H1 (cell line): Measurements from ENCODE around the gene SLC1A7. TPM values are rescaled to one million over a fixed set of nuclear protein-coding genes. Genes with fewer than 3 reads are reported as not detected.

Experiments
- CTCF ChIA-PET: fragments of 300-600 bp; sonication (Branson Sonifier 250); formaldehyde crosslinking; loops from one replicate; lab custom pipeline; 2021; ENCODE audit not compliant: partially characterized antibody; lab: Charles Lee
- POLR2A ChIA-PET: fragments of 300-600 bp; sonication (Branson Sonifier 250); formaldehyde crosslinking; loops from one replicate; lab custom pipeline; 2021; ENCODE audit warnings: inconsistent platforms; ENCODE audit not compliant: partially characterized antibody; lab: Charles Lee
- DNase-seq, 2 experiments: peaks; one replicate each; pipeline versions ENCODE4 v3.0.0 to v3.0.0-alpha.2; 2010 to 2022; ENCODE audit warnings: low spot score in 2 of 2, low read depth in 1 of 2, mixed read lengths in 1 of 2
- FAIRE-seq: peaks from 2 replicates; lab custom pipeline; 2011; peaks lifted over from hg19 to GRCh38; lab: Jason Lieb, UNC
- H2AFZ ChIP-seq: 2 replicates; pipeline ENCODE4 v1.8.1; 2012; ENCODE audit warnings: low read length, inconsistent platforms
- H2AK5ac ChIP-seq: 2 replicates; pipeline ENCODE4 v1.6.1; 2013; ENCODE audit warnings: low read depth, low read length
- H2BK120ac ChIP-seq: replicated peaks from 2 replicates; pipeline ENCODE3; 2013; ENCODE audit warnings: low read depth, low read length, inconsistent platforms
- H2BK12ac ChIP-seq: 2 replicates; pipeline ENCODE4 v1.6.1; 2013; ENCODE audit warnings: low read depth, low read length
- H2BK15ac ChIP-seq: 2 replicates; pipeline ENCODE4 v1.6.1; 2013; ENCODE audit warnings: low read length
- H2BK20ac ChIP-seq: 2 replicates; pipeline ENCODE4 v1.6.1; 2013; ENCODE audit warnings: low read length
- H2BK5ac ChIP-seq: 2 replicates; pipeline ENCODE4 v1.6.1; 2013; ENCODE audit warnings: low read depth, low read length
- H3K14ac ChIP-seq: 2 replicates; pipeline ENCODE4 v1.6.1; 2013; ENCODE audit warnings: inconsistent platforms; ENCODE audit not compliant: insufficient read length
- H3K18ac ChIP-seq: 2 replicates; pipeline ENCODE4 v1.6.1; 2013; ENCODE audit warnings: low read length; ENCODE audit errors: extremely low read depth
- H3K23ac ChIP-seq: 2 replicates; pipeline ENCODE4 v1.6.1; 2013; ENCODE audit warnings: inconsistent platforms; ENCODE audit not compliant: insufficient read length
- H3K23me2 ChIP-seq: 2 replicates; pipeline ENCODE4 v1.6.1; 2013; ENCODE audit warnings: low read depth, low read length
- H3K27ac ChIP-seq: 2 replicates; pipeline ENCODE4 v1.6.1; 2011; ENCODE audit warnings: low read depth, low read length, inconsistent platforms
- H3K27me3 ChIP-seq, 4 experiments: replicated peaks in 1 of 4; 1 replicate in 1 of 4; 2 replicates in 3 of 4; pipeline versions ENCODE4 v1.6.1 to v1.8.1; 2011 to 2013; ENCODE audit warnings: low read length in 3 of 4, mild to moderate bottlenecking in 3 of 4, inconsistent platforms in 2 of 4, mixed read lengths in 2 of 4, moderate library complexity in 1 of 4; ENCODE audit not compliant: control insufficient read depth in 3 of 4, insufficient read depth in 3 of 4; ENCODE audit errors: extremely low read depth in 1 of 4
- H3K36me3 ChIP-seq, 4 experiments: 2 replicates each; pipeline versions ENCODE4 v1.6.1 to v1.8.1; 2011 to 2013; ENCODE audit warnings: mild to moderate bottlenecking in 4 of 4, low read length in 3 of 4, moderate library complexity in 2 of 4, control low read depth in 1 of 4, inconsistent platforms in 1 of 4; ENCODE audit not compliant: insufficient read depth in 4 of 4, control insufficient read depth in 2 of 4
- H3K4ac ChIP-seq: replicated peaks from 2 replicates; pipeline ENCODE3; 2013; ENCODE audit warnings: low read length, low read depth, mixed read lengths, inconsistent platforms; ENCODE audit not compliant: insufficient read length
- H3K4me1 ChIP-seq, 4 experiments: replicated peaks in 1 of 4; 1 replicate in 1 of 4; 2 replicates in 3 of 4; pipeline versions ENCODE4 v1.6.1 to v1.8.1; 2011 to 2013; ENCODE audit warnings: low read length in 3 of 4, inconsistent platforms in 2 of 4, mixed read lengths in 1 of 4; ENCODE audit not compliant: insufficient read depth in 4 of 4, control insufficient read depth in 3 of 4
- H3K4me2 ChIP-seq, 2 experiments: 2 replicates each; pipeline versions ENCODE4 v1.6.1 to v1.8.1; 2011 to 2013; ENCODE audit warnings: low read depth in 2 of 2, low read length in 2 of 2, control low read depth in 1 of 2, inconsistent platforms in 1 of 2, mild to moderate bottlenecking in 1 of 2; ENCODE audit not compliant: insufficient read depth in 1 of 2
- H3K4me3 ChIP-seq, 4 experiments: fragments of 200-600, 300-600 bp in 1 of 4; sonication (generic), shearing (Covaris generic), sonication (Bioruptor Twin) in 1 of 4; 2 replicates each; pipeline versions ENCODE4 v1.5.1 to v1.8.1; 2011 to 2016; ENCODE audit warnings: low read length in 4 of 4, low read depth in 3 of 4, control low read depth in 2 of 4, inconsistent platforms in 2 of 4, mild to moderate bottlenecking in 2 of 4, mixed read lengths in 1 of 4, moderate library complexity in 1 of 4; ENCODE audit not compliant: insufficient read depth in 2 of 4; ENCODE audit errors: extremely low read depth in 1 of 4
- H3K56ac ChIP-seq: replicated peaks from 2 replicates; pipeline ENCODE3; 2013; ENCODE audit warnings: low read depth, mild to moderate bottlenecking, mixed read lengths, low read length, inconsistent platforms; ENCODE audit not compliant: insufficient read length
- H3K79me1 ChIP-seq: 2 replicates; pipeline ENCODE4 v1.6.1; 2013; ENCODE audit warnings: low read depth, low read length, control low read depth
- H3K79me2 ChIP-seq, 2 experiments: 2 replicates each; pipeline versions ENCODE4 v1.6.1 to v1.8.1; 2012 to 2013; ENCODE audit warnings: low read length in 2 of 2, mild to moderate bottlenecking in 2 of 2, inconsistent platforms in 1 of 2; ENCODE audit not compliant: insufficient read depth in 2 of 2, control insufficient read depth in 1 of 2
- H3K9ac ChIP-seq, 4 experiments: replicated peaks in 1 of 4; 1 replicate in 1 of 4; 2 replicates in 3 of 4; pipeline versions ENCODE4 v1.6.1 to v1.8.1; 2011 to 2013; ENCODE audit warnings: low read depth in 3 of 4, low read length in 3 of 4, control low read depth in 2 of 4, mild to moderate bottlenecking in 2 of 4, moderate library complexity in 2 of 4, inconsistent platforms in 1 of 4; ENCODE audit errors: extremely low read depth in 1 of 4
- H3K9me3 ChIP-seq, 2 experiments: 2 replicates each; pipeline versions ENCODE4 v1.6.1 to v1.8.1; 2012 to 2013; ENCODE audit warnings: mild to moderate bottlenecking in 2 of 2, moderate library complexity in 2 of 2, control low read depth in 1 of 2, inconsistent platforms in 1 of 2, low read depth in 1 of 2, low read length in 1 of 2, mixed read lengths in 1 of 2; ENCODE audit not compliant: insufficient read depth in 2 of 2
- H4K20me1 ChIP-seq, 2 experiments: replicated peaks in 1 of 2; 2 replicates each; pipeline versions ENCODE3 to v1.8.1; 2011 to 2013; ENCODE audit warnings: inconsistent platforms in 2 of 2, low read length in 2 of 2, mild to moderate bottlenecking in 1 of 2; ENCODE audit not compliant: insufficient read depth in 2 of 2, control insufficient read depth in 1 of 2
- H4K5ac ChIP-seq: 2 replicates; pipeline ENCODE4 v1.6.1; 2013; ENCODE audit warnings: low read length, low read depth, mixed read lengths, inconsistent platforms; ENCODE audit not compliant: insufficient read length
- H4K8ac ChIP-seq: 2 replicates; pipeline ENCODE4 v1.8.0; 2013; ENCODE audit warnings: mild to moderate bottlenecking, moderate library complexity, low read length, inconsistent platforms; ENCODE audit not compliant: insufficient read depth; ENCODE audit errors: extremely low read depth
- H4K91ac ChIP-seq: replicated peaks from 2 replicates; pipeline ENCODE3; 2013; ENCODE audit warnings: low read length, mixed read lengths, inconsistent platforms; ENCODE audit not compliant: insufficient read length
- ATF2 ChIP-seq: IDR thresholded peaks from 2 replicates; pipeline ENCODE4 v1.6.1; 2012; ENCODE audit warnings: low read length, inconsistent platforms
- GTF2F1 ChIP-seq: IDR thresholded peaks from 2 replicates; pipeline ENCODE4 v1.6.1; 2012; ENCODE audit warnings: low read depth, low read length, improper control_type of control experiment, borderline replicate concordance
- HDAC6 ChIP-seq: IDR thresholded peaks from one replicate; pipeline ENCODE4 v1.7.1; 2012; ENCODE audit warnings: low read depth, mild to moderate bottlenecking, inconsistent platforms, low read length, moderate library complexity
- RAD21 ChIP-seq, 2 experiments: IDR thresholded peaks in 1 of 2; conservative IDR thresholded peaks in 1 of 2; 2 replicates each; pipeline ENCODE4 v1.6.1; 2011; ENCODE audit warnings: low read depth in 2 of 2, low read length in 2 of 2, improper control_type of control experiment in 1 of 2, inconsistent platforms in 1 of 2, mild to moderate bottlenecking in 1 of 2, moderate library complexity in 1 of 2
- SP1 ChIP-seq: IDR thresholded peaks from 2 replicates; pipeline ENCODE4 v1.6.1; 2011; ENCODE audit warnings: low read depth, low read length
- SP2 ChIP-seq: IDR thresholded peaks from 2 replicates; pipeline ENCODE4 v1.6.1; 2012; ENCODE audit warnings: mild to moderate bottlenecking, low read length, inconsistent platforms
- WGBS, 2 experiments: shearing (Covaris generic) in 1 of 2; methylation state at CpG; one replicate each; pipeline versions ENCODE4 v1.1.6 to v1.1.7; 2013 to 2015; ENCODE audit warnings: low lambda C conversion rate in 2 of 2, mixed read lengths in 2 of 2, inconsistent platforms in 1 of 2, low coverage in 1 of 2, missing lambda C conversion rate in 1 of 2; ENCODE audit not compliant: insufficient replicate concordance in 2 of 2, insufficient coverage in 1 of 2, insufficient read length in 1 of 2; ENCODE audit errors: extremely low coverage in 1 of 2, missing lambda C conversion rate in 1 of 2; 5-methylcytosine and 5-hydroxymethylcytosine counted together
- polyA plus RNA-seq, 7 experiments: library from polyadenylated mRNA; depleted of rRNA in 3 of 7; stranded (reverse) in 5 of 7; unstranded in 2 of 7; fragments of >200 nt in 5 of 7; fragments of 200-250 nt in 2 of 7; gene quantifications; 1 replicate in 5 of 7; 2 replicates in 1 of 7; 4 replicates in 1 of 7; pipeline versions ENCODE4 v1.2.1 to v1.2.3, GENCODE V29; 2011 to 2013; ENCODE audit warnings: missing spikeins in 2 of 7, mixed read lengths in 2 of 7
- total RNA-seq: library from RNA; stranded (reverse); fragmentation: NEBNext Ultra II Directional; extraction: Animal tissue kit (Norgen Biotek cat#: 25700); gene quantifications from 2 replicates; pipeline ENCODE4 v1.2.1, GENCODE V29; 2021

Gene SLC1A7
- total and polyA plus RNA-seq, 2 of the 8 experiments (the other 6 are each of a cell fraction or from before 2014, with no cell fraction given) = not detected

DNA sequence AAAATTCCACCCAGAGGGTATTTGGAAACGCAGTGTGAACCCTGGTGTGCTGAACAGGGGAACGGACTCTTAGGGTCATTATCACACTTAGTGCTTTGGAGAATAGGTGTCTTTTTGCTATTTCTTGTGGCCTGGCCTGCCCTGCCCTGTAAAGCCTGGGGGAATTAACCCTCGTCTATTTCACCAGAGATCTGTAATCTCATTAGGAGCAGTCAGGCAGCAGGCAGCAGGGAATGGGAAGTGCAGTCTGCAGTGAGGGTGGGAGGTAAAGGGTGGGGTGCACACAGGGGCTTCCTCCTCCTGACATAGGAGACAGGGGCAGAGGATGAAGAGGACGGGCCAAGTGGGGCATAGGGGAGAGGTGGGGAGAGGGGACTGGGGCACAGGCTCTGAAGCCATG is 1.1 kb upstream of the SLC1A7 start:
- Histone ChIP-seq H2BK12ac (no peak overlapping the region), H3K4me1 (no peaks in the 10 kb centered on the region; a peak in 1 of 7 replicates), H3K4ac (no peak overlapping the region), H3K79me1 (no peaks in the 10 kb centered on the region), H3K56ac (no peak overlapping the region), H3K23ac (no peak overlapping the region), H2BK120ac (no peak overlapping the region), H2AK5ac (no peak overlapping the region), H3K18ac (no peak overlapping the region), H3K27ac (no peak overlapping the region), H2BK5ac (no peak overlapping the region), H3K14ac (no peak overlapping the region), H3K79me2 (no peaks in the 10 kb centered on the region), H3K36me3 (no peaks in the 10 kb centered on the region), H4K20me1 (no peaks in the 10 kb centered on the region), H4K5ac (no peak overlapping the region)
- FAIRE-seq = no peak
- CTCF ChIA-PET = interaction anchor here (2.5 kb wide), 1 partner anchor 37 kb away, joined by 7 read pairs; no protein-coding TSS in a partner anchor
- DNase-seq = no peak
- TF ChIP-seq HDAC6 (no peak), SP2 (no peak), RAD21 (IDR thresholded peaks at IDR 0.05 in 1 of 2, conservative IDR thresholded peaks at IDR 0.05 in 1 of 2; ENCODE audit: low read depth in 2 of 2, low read length in 2 of 2) (no peak), ATF2 (no peak), SP1 (no peak), GTF2F1 (no peak)
- TF ChIP-seq, all 59 proteins: peak for 0
- WGBS, 2 experiments = 97% methylated on average over 3 of the region's 4 CpGs; no CpG with 5 or more reads in 1 of the 2 experiments
- Histone ChIP-seq H3K27me3 (no peaks in the 10 kb centered on the region), H3K9ac (no peak overlapping the region), H2BK20ac (no peak overlapping the region), H3K4me3 (no peak overlapping the region), H4K8ac (no peak overlapping the region), H3K4me2 (no peak overlapping the region), H3K9me3 (no peaks in the 10 kb centered on the region), H3K23me2 (no peaks in the 10 kb centered on the region), H2AFZ (no peak overlapping the region), H4K91ac (no peak overlapping the region), H2BK15ac (no peak overlapping the region)
- POLR2A ChIA-PET = interaction anchor here (1.7 kb wide), 1 partner anchor 23 kb away, joined by 3 read pairs; no protein-coding TSS in a partner anchor
